ENCODE data around the gene ZNRF1. TPM values are rescaled to one million over a fixed set of nuclear protein-coding genes. Genes with fewer than 3 reads are reported as not detected.

The ZNRF1 gene
- total and polyA plus RNA-seq, 2 of the 8 experiments (the other 6 are each of a cell fraction or from before 2014, with no cell fraction given) = 33.5 to 52.9 TPM

- WGBS, 2 experiments (ENCODE audit: extremely low coverage in 1 of 2, insufficient coverage in 1 of 2, insufficient read length in 1 of 2, insufficient replicate concordance in 2 of 2, low coverage in 1 of 2, low lambda C conversion rate in 2 of 2, missing lambda C conversion rate in 1 of 2) = 85% methylated on average over 3 of the region's 3 CpGs; no CpG with 5 or more reads in 1 of the 2 experiments
- H4K91ac ChIP-seq (replicated peaks; ENCODE audit: insufficient read length, low read length) = no peak overlapping the region
- H3K4me1 ChIP-seq (replicated peaks in 1 of 4; ENCODE audit: control insufficient read depth in 3 of 4, insufficient read depth in 4 of 4, low read length in 3 of 4) = peaks cover 0 to 14% (median 3%) of the 10 kb centered on the region in 4 experiments; a peak in 4 of 7 replicates
- H3K79me1 ChIP-seq (ENCODE audit: low read depth, low read length) = peaks cover 3% of the 10 kb centered on the region
- no peak overlapping the region for H3K4me2 ChIP-seq (ENCODE audit: insufficient read depth in 1 of 2, low read depth in 2 of 2, low read length in 2 of 2)
- H3K23ac ChIP-seq (ENCODE audit: insufficient read length) = no peak overlapping the region
- POLR2A ChIA-PET (ENCODE audit: partially characterized antibody) = interaction anchor here (0.6 to 2.2 kb wide), 3 partner anchors 8 to 27 kb away, joined by 3 to 6 read pairs (median 3); partner anchors contain the start of gene WDR59
- no peak overlapping the region for H4K8ac ChIP-seq (ENCODE audit: extremely low read depth, insufficient read depth, low read length)
- no peak overlapping the region for H3K27ac ChIP-seq (ENCODE audit: low read depth, low read length)
- H2BK12ac ChIP-seq (ENCODE audit: low read depth, low read length) = no peak overlapping the region
- no peak overlapping the region for H3K56ac ChIP-seq (replicated peaks; ENCODE audit: insufficient read length, low read depth, low read length)
- peaks cover 17 to 96% of the 10 kb centered on the region in 2 experiments for H3K79me2 ChIP-seq (ENCODE audit: control insufficient read depth in 1 of 2, insufficient read depth in 2 of 2, low read length in 2 of 2)
- TF ChIP-seq ZNF274 (IDR thresholded peaks at IDR 0.05; ENCODE audit: borderline replicate concordance, extremely low read depth, low read length) = no peak
- no peak for TF ChIP-seq JUND (IDR thresholded peaks at IDR 0.05; ENCODE audit: low read length)
- TF ChIP-seq TAF1 (IDR thresholded peaks at IDR 0.05; ENCODE audit: low read depth, low read length) = no peak
- no peak for TF ChIP-seq SP1 (IDR thresholded peaks at IDR 0.05; ENCODE audit: low read depth, low read length)
- H4K5ac ChIP-seq (ENCODE audit: insufficient read length, low read depth, low read length) = no peak overlapping the region
- no peak overlapping the region for H3K4me3 ChIP-seq (ENCODE audit: extremely low read depth in 1 of 4, insufficient read depth in 2 of 4, low read depth in 3 of 4, low read length in 4 of 4)
- H3K4ac ChIP-seq (replicated peaks; ENCODE audit: insufficient read length, low read depth, low read length) = peak overlapping the region; percentile 2
- no peak for DNase-seq (ENCODE audit: low read depth in 1 of 2, low spot score in 2 of 2)
- no peak overlapping the region for H2AFZ ChIP-seq (ENCODE audit: low read length)
- no peaks in the 10 kb centered on the region for H3K23me2 ChIP-seq (ENCODE audit: low read depth, low read length)
- peaks cover 3 to 15% of the 10 kb centered on the region in 2 experiments for H4K20me1 ChIP-seq (replicated peaks in 1 of 2; ENCODE audit: control insufficient read depth in 1 of 2, insufficient read depth in 2 of 2, low read length in 2 of 2)
- FAIRE-seq = no peak
- no peak overlapping the region for H3K18ac ChIP-seq (ENCODE audit: extremely low read depth, low read length)
- H2BK15ac ChIP-seq (ENCODE audit: low read length) = no peak overlapping the region
- H3K9ac ChIP-seq (replicated peaks in 1 of 4; ENCODE audit: extremely low read depth in 1 of 4, low read depth in 3 of 4, low read length in 3 of 4) = no peak overlapping the region
- no peak overlapping the region for H2BK120ac ChIP-seq (replicated peaks; ENCODE audit: low read depth, low read length)
- H2BK5ac ChIP-seq (ENCODE audit: low read depth, low read length) = no peak overlapping the region
- H2AK5ac ChIP-seq (ENCODE audit: low read depth, low read length) = no peak overlapping the region
- no peaks in the 10 kb centered on the region for H3K9me3 ChIP-seq (ENCODE audit: insufficient read depth in 2 of 2, low read depth in 1 of 2, low read length in 1 of 2)
- no peak overlapping the region for H2BK20ac ChIP-seq (ENCODE audit: low read length)
- CTCF ChIA-PET (ENCODE audit: partially characterized antibody) = interaction anchor here (1.0 to 4.0 kb wide), 6 partner anchors 13 to 100 kb away, joined by 3 to 21 read pairs (median 6); partner anchors contain the start of gene ZNRF1
- no peak overlapping the region for H3K14ac ChIP-seq (ENCODE audit: insufficient read length)
- no peaks in the 10 kb centered on the region for H3K27me3 ChIP-seq (replicated peaks in 1 of 4; ENCODE audit: control insufficient read depth in 3 of 4, extremely low read depth in 1 of 4, insufficient read depth in 3 of 4, low read length in 3 of 4)
- no peaks in the 10 kb centered on the region for H3K36me3 ChIP-seq (ENCODE audit: control insufficient read depth in 2 of 4, insufficient read depth in 4 of 4, low read length in 3 of 4)
These were observed 12.9 kb downstream of the ZNRF1 start for GRCh38 chr16:75011634-75012307.

Data from H1 (cell line).